D341Med (cell line): Measurements from ENCODE around the gene PLA2G3.

Source experiments
- DNase-seq: peaks from one replicate; pipeline ENCODE4 v3.0.0; 2012; ENCODE audit warnings: low spot score

The PLA2G3 gene

DNA sequence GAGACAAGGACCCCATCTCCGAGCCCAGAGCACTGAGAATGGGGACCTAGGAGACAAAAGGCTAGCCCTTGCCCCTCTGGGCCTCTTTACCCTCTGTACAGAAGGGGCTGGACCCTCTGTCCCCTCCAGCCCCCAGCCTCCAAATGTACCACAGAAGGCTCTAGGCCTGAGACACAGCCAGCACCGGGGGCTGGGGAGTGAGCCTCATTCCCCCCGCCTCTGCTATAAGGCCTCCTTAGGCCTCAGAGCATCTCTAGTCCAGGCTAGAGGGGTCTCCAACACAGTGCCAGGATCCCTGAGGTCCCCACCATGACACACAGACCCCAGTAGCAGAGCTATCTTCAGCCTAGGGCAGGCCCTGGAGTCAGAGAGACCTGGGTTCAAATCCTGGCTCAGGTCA is 54.4 kb downstream of the PLA2G3 start:
- no peak for DNase-seq

GRCh38 chr22:31085493-31085824 is 54.8 kb downstream of the PLA2G3 start:
- DNase-seq = no peak

DNA sequence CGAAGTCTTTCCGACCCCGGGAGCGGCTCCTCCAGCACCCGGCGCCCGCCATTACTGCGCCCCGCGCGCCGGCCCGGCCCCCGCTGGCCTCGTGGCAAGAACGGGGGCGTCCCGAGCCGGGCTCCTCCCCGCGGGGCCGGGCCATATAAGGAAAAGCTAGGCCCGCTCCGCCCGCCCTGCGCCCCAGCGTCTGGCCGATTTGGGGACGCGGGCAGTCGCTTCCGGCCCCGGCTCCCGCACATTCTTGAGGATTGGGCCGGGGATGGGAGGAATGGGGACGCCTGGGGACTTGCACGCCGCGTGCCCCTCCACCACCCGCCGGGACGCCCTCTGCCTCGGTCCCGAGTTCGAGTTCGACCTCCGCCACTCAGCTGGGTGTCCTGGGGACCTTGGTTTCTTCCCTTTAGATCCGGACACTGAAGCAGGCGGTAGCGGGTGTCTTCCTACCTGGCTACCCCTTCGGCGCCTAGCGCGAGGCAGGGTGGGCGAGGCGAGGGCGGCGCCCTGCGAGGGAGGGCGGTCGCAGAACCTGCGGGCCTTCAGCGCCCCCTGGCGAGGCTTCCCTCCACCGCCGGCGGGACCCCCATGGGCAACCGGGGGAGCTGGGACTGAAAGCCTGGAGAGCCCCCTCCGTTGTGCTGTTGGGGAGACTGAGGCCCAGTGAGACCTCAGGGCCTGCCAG is 55.4 kb downstream of the PLA2G3 start:
- DNase-seq = peak; percentile 93
